GM21619 (cell line): Measurements from ENCODE around the gene TERT.
"Not testable (repeated sequence)": the region's sequence is repeated elsewhere in the genome, so short reads cannot be mapped to it uniquely, and the experiment has no call there.

Experiments
- ATAC-seq: cut with Tn5 transposase; IDR thresholded peaks from one replicate; pipeline ENCODE4 v1.9.1; 2021; ENCODE audit not compliant: unreplicated experiment

TERT gene

GRCh38 chr5:1298067-1298551 is 3.2 kb upstream of the TERT start:
- no peak for ATAC-seq

- no peak for ATAC-seq
Observed at GRCh38 chr5:1297243-1297642, 2.4 kb upstream of the TERT start.

GRCh38 chr5:1295650-1296037 is 776 bp upstream of the TERT start:
- no peak for ATAC-seq

- no peak for ATAC-seq
Observed at GRCh38 chr5:1294206-1294834, 548 bp downstream of the TERT start.

- no peak for ATAC-seq
Observed at GRCh38 chr5:1293416-1294205, 1.3 kb downstream of the TERT start.

GRCh38 chr5:1292846-1293415 is 1.9 kb downstream of the TERT start:
- no peak for ATAC-seq

GRCh38 chr5:1292139-1292538 is 2.7 kb downstream of the TERT start:
- ATAC-seq = no peak

- ATAC-seq = no peak
Observed at GRCh38 chr5:1291611-1292080, 3.2 kb downstream of the TERT start.

- ATAC-seq = not testable (repeated sequence)
Observed at GRCh38 chr5:1290956-1291355, 3.9 kb downstream of the TERT start.

- not testable (repeated sequence) for ATAC-seq
Observed at GRCh38 chr5:1289559-1289958, 5.3 kb downstream of the TERT start.

GRCh38 chr5:1288439-1289335 is 6.2 kb downstream of the TERT start:
- no peak for ATAC-seq

GRCh38 chr5:1285883-1286291 is 9.0 kb downstream of the TERT start:
- ATAC-seq = no peak

- ATAC-seq = no peak
Observed at GRCh38 chr5:1285141-1285540, 9.7 kb downstream of the TERT start.

- ATAC-seq = not testable (repeated sequence)
Observed at GRCh38 chr5:1284336-1284970, 10.4 kb downstream of the TERT start.

GRCh38 chr5:1283729-1284041 is 11.2 kb downstream of the TERT start:
- ATAC-seq = not testable (repeated sequence)

GRCh38 chr5:1282993-1283728 is 11.7 kb downstream of the TERT start:
- not testable (repeated sequence) for ATAC-seq

- ATAC-seq = no peak
Observed at GRCh38 chr5:1282131-1282992, 12.5 kb downstream of the TERT start.

GRCh38 chr5:1281038-1281882 is 13.6 kb downstream of the TERT start:
- ATAC-seq = no peak
